Right lobe of liver (tissue), 4 donors: ENCODE data around the gene PRKN.

Experiments used
- POLR2A ChIP-seq: fragments of 450-650 bp; IDR thresholded peaks from one replicate; pipeline ENCODE4 v1.6.1; 2017; ENCODE audit warnings: antibody characterized with exemption, mild to moderate bottlenecking
- TF ChIP-seq, protein P1 (sequence below), 4 donors: fragments of 200-600 bp in 3 of 4; fragments of 450-650 bp in 1 of 4; IDR thresholded peaks; one replicate each; pipeline versions ENCODE4 v1.5.1 to v1.8.0; 2016 to 2022; ENCODE audit warnings: antibody characterized with exemption in 4 of 4, mild to moderate bottlenecking in 2 of 4
- donor health status: DM: no; HTN: no; CAD: no.
- donor health status: DM: no; HTN: no; CAD: no.
- donor health status: DM: no; HTN: yes; CAD: no.

- no peak for TF ChIP-seq POLR2A
- TF ChIP-seq, protein P1, sequence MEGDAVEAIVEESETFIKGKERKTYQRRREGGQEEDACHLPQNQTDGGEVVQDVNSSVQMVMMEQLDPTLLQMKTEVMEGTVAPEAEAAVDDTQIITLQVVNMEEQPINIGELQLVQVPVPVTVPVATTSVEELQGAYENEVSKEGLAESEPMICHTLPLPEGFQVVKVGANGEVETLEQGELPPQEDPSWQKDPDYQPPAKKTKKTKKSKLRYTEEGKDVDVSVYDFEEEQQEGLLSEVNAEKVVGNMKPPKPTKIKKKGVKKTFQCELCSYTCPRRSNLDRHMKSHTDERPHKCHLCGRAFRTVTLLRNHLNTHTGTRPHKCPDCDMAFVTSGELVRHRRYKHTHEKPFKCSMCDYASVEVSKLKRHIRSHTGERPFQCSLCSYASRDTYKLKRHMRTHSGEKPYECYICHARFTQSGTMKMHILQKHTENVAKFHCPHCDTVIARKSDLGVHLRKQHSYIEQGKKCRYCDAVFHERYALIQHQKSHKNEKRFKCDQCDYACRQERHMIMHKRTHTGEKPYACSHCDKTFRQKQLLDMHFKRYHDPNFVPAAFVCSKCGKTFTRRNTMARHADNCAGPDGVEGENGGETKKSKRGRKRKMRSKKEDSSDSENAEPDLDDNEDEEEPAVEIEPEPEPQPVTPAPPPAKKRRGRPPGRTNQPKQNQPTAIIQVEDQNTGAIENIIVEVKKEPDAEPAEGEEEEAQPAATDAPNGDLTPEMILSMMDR (IDR thresholded peaks at IDR 0.05) = no peak
Observed at GRCh38 chr6:161354276-161354840, 1373.2 kb downstream of the PRKN start.
